GM18873 (cell line): ENCODE measurements around the gene AMOTL1.
A peak's percentile ranks its signal among the peaks of the same experiment; 100 is the strongest.

Experiments used
- ATAC-seq: cut with Tn5 transposase; IDR thresholded peaks from one replicate; pipeline ENCODE4 v1.9.1; 2021; ENCODE audit warnings: mild to moderate bottlenecking, moderate library complexity, moderate number of reproducible peaks; ENCODE audit not compliant: unreplicated experiment, low FRiP score

Gene AMOTL1

DNA sequence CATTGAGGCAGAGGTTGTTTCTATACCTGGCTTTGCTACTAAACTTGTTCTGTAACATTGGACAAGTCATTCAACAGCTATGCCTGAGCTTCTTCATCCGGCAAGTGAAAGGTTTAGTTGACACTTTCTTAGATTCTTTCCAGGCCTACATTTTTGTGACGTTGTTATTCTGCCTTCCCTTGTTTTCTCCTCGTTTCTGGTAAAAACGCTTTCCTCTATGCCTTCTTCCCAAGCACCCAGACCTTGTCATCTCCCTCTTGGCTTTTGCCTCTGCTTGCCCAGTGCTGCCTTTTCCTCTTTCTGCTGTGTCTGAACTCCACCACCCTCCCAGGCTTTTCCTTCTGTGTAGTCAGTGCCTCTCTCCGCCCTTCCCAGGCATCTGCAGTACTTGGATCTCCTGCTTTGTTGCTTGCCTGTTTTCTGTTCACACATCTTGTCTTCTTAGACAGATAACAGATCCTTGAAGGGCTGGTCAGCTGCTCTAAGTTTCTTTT lies 1.4 kb upstream of the AMOTL1 start:
- no peak for ATAC-seq

GRCh38 chr11:94767291-94767690 lies 865 bp upstream of the AMOTL1 start:
- no peak for ATAC-seq

DNA sequence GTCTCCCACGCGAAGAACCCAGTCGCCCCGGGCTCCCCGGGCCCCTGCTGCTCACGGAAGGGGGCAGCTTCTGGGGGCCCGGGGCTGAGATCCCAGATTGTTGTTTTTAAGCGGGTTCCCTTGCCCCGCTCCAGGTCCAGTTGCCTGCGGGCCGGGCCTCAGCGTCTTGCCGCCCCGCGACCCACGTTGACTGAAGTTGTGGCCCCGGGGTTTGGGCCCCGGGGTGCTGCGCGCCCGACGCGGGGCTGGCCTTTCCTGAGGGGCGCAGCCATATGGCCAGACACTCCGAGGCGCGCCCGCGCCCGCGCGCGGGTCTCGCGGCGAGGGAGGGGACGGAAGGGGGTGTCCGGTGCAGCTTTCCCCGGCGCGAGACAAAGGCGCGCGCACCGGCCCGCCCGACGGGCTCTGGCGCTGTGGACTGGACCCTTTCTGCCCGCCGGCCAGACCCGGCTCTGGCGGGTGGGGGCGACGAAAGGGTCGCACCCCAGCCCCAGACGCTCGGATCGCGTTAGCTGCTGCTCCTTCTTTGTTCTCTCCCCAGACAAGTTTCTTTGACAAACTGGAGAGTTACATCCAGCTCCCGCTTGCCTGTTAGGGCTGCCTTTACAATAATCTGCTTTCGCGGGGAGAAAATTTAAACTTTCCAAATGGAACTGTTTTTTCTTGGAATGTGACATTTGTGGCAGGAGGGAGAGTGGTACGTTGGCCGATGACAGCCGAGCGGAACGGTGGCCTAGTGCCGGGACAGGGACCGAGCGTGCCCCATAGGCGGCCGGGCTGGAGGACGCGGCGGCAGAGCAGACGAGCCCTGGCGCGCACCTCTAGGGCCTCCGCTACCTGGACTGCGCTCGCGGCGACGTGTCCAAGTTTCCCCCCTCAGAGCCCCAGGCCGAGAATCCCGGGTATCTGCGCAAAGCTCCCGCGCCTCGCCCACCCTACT lies 716 bp downstream of the AMOTL1 start:
- ATAC-seq: no peak

DNA sequence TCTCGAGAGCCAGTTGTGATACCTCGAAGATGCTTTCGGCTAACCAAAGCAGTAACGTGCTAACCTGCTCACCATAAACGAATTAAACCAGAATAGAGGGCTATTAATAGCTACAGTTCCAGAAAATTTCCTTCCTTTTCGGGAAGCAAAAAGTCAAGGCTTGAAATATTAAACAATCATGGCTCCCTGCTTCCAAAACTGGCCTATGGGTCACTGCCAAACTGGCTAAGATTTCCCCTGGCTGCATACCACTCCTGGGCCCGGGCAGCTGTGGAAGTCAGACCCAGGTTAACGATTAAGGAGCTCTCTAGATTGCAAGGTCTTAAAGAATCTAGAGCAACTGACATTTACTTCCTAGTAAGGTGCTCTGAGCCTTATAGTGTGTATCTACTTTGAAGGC lies 1.7 kb downstream of the AMOTL1 start:
- ATAC-seq: no peak

GRCh38 chr11:94770563-94771120 lies 2.5 kb downstream of the AMOTL1 start:
- no peak for ATAC-seq

DNA sequence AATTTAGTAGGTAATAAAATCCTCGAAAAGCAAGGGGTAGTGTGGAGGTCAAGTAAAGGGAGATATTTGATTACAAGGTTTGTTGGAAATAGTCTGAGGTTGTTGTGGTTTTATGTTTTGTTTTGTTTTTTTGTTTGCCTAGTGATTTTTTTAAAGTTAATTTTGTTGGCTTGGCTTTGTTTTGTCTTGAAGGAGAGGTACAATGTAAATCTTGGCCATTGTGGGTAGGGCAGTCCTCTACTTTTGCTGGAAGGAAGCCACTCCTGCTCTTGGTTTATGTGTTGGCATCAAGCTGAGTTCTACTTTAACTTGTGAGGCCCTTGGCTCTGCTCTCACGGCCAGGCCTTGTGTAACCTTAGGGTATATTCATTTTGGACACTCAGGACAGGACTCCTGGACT lies 3.2 kb downstream of the AMOTL1 start:
- no peak for ATAC-seq

DNA sequence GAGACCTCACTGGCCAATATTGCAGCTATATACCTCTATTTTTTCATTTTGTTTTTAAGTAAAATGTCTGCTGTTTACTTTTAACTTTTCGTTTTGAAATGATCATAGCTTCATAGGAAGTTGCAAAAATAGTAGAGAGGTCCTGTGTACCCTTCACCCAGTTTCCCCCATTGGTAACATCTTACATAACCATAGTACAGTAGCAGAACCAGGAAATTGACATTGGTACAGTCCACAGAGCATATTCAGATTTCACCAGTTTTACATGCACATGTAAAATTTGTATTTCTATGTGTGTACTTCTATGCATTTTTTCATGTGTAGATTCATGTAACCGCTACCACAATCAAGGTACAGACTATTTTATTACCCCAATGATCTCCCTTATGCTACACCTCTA lies 3.8 kb downstream of the AMOTL1 start:
- ATAC-seq: no peak

- ATAC-seq: no peak
Observed at GRCh38 chr11:94773842-94774241, 5.7 kb downstream of the AMOTL1 start.

- no peak for ATAC-seq
Observed at GRCh38 chr11:94774345-94774744, 6.2 kb downstream of the AMOTL1 start.

- no peak for ATAC-seq
Observed at GRCh38 chr11:94775567-94776327, 7.6 kb downstream of the AMOTL1 start.

GRCh38 chr11:94776351-94777321 lies 8.5 kb downstream of the AMOTL1 start:
- no peak for ATAC-seq

DNA sequence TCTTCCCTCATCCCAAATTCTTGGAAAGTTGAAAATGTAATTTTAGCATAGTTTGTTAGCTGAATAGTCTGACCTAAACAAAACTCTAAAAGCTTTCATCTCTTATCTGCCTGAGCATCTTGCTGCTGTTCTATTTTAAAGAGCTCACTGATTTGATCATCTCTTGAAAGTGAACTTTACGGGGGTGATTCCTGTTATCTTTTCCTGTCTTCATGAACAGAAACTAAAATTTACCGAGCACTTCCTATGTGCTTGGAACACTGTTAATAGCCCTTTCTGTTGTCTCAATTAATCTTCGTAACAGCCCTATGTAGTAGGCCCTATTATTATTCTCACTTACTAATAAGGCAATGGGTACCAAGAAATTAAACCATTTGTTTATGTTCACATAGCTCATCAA lies 12.3 kb downstream of the AMOTL1 start:
- ATAC-seq: no peak

DNA sequence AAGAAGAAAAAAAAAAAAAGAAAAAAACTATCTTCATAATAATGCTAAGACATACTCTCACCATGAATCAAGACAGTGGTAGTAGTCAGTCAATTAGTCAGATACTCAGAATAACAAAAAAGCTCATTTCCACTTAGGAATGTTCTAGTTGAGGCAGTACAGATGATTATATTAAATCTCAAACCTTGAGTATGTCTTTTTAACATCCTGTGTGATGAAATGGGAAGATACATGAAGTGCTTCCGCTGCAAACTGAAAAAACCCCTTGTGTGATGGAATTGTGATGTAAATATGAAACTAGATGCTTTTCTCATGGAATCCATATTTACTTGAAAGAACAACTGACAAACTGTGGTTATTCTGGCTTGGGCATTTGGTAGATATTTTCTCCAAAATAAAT lies 13.7 kb downstream of the AMOTL1 start:
- no peak for ATAC-seq

GRCh38 chr11:94782446-94782845 lies 14.3 kb downstream of the AMOTL1 start:
- no peak for ATAC-seq

DNA sequence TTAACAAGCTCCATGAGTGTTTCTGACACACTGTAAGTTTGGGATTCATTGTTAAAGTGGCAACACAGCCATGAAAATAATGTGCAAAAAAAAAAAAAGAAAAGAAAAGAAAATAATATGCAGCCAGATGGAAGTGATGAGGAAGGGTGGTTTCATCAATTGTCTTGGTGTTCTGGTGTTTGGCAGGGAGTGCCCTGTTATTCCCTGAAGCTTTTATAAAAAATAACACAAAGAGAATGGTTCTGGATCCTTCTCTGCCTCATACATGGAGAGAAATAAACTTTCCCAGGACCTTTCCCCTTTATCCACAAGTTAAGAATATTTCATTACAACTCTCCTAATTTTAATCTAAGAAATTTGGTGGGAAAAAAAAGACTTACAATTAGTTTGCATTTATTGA lies 16.7 kb downstream of the AMOTL1 start:
- ATAC-seq: no peak

- ATAC-seq: no peak
Observed at GRCh38 chr11:94785509-94785908, 17.4 kb downstream of the AMOTL1 start.

DNA sequence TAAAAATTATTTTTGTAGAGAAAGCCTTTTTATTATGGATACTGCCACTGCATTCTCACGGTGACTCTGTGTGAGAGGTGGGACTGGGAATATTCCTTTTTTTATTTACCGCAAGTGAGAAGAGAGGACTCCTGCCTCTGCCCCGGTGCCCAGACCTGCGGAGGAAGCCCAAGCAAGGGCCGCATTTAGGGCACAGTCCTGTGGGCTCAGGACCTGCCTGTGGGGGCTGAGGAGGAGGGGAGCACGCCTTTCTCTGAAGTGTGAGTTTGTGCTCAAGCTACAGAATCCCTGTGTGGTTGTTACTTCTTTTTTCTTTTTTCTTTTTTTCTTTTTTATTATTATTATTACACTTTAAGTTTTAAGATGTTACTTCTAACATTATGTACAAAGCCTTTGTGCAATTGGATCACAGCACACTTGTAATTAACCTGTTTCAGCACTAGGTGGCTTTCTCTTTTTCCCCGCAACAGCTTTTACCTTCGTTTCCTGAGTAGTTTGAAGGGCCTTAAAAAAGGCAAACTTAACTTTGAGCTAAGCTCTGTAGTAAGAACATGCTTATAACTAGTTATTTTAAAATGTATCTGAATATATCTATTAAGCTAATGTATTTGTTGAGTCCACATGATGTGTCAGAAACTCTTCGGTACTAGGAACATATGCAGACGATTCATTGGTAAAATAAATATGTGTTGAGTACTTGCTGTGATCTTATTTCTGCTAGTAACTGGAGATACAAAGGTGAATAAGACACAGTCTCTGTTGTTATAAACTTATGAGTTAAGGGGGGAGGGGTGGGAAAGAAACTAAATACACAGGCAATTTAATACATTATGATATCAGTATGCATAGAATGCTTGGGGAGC lies 18.3 kb downstream of the AMOTL1 start:
- ATAC-seq: peak; percentile 64

GRCh38 chr11:94787801-94788200 lies 19.6 kb downstream of the AMOTL1 start:
- no peak for ATAC-seq

GRCh38 chr11:94788396-94788795 lies 20.2 kb downstream of the AMOTL1 start:
- ATAC-seq: no peak
